NCI-H345 treated with DMSO at 0.1 percent for 48 hours (cell line): Measurements from ENCODE around the gene CPSF4L.

Source experiments
- DNase-seq: peaks from one replicate; lab custom pipeline; 2025; ENCODE audit not compliant: unreplicated experiment; lab: John Stamatoyannopoulos, UW

The CPSF4L gene

GRCh38 chr17:73205459-73205961 lies 56.2 kb downstream of the CPSF4L start:
- DNase-seq = peak; percentile 22

- DNase-seq = no peak
Observed at GRCh38 chr17:73203788-73204479, 57.7 kb downstream of the CPSF4L start.

GRCh38 chr17:73203135-73203787 lies 58.4 kb downstream of the CPSF4L start:
- DNase-seq = no peak

- no peak for DNase-seq
Observed at GRCh38 chr17:73201215-73202069, 60.2 kb downstream of the CPSF4L start.

- no peak for DNase-seq
Observed at GRCh38 chr17:73200476-73200875, 61.2 kb downstream of the CPSF4L start.

- no peak for DNase-seq
Observed at GRCh38 chr17:73199751-73200317, 61.8 kb downstream of the CPSF4L start.

GRCh38 chr17:73198930-73199260 lies 62.8 kb downstream of the CPSF4L start:
- DNase-seq = no peak
